Measurements from ENCODE around the gene IFNAR1.

The IFNAR1 gene

GRCh38 chr21:33406493-33406892 lies 81.7 kb downstream of the IFNAR1 start:
- peaks cover 9% of the 10 kb centered on the region for H3K36me3 Mint-ChIP-seq (ENCODE audit: insufficient read depth)
- no peak overlapping the region for H3K4me3 Mint-ChIP-seq
- H3K4me1 Mint-ChIP-seq (ENCODE audit: low read depth in 2 of 2) = peaks cover 0 to 5% of the 10 kb centered on the region in 2 donors
- H3K27ac Mint-ChIP-seq = no peak overlapping the region
- no peak for ATAC-seq (replicated peaks)
- H3K27me3 Mint-ChIP-seq = peaks cover 35 to 67% of the 10 kb centered on the region in 2 donors
- H3K9me3 Mint-ChIP-seq = no peaks in the 10 kb centered on the region
- no peak for DNase-seq

Data from effector memory CD8-positive, alpha-beta T cell (primary cell).